Measurements from ENCODE around the gene LCP2.

LCP2 gene

DNA sequence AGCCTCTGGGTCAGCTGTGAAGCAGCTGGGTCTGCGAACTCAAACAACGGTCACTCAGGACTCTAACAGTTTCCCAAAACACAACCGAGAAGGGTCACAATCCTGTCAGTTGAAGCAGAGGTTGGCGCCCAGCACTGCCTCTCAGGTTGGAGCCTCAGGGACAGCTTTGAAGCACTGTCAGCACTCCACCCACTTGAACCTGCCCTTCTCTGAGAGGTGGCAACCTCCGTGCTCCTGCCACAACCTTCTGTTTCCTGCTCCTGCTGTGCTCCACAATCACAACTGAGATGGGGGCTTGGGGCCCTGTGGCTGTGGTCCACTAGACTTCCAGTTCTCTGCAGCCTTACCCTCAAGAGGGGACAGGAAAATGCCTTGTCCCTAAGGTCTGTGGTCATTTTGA is 21.7 kb upstream of the LCP2 start:
- POLR2A ChIA-PET (ENCODE audit: low non-redundant PET): no interaction called here
- TF ChIP-seq, protein P1, sequence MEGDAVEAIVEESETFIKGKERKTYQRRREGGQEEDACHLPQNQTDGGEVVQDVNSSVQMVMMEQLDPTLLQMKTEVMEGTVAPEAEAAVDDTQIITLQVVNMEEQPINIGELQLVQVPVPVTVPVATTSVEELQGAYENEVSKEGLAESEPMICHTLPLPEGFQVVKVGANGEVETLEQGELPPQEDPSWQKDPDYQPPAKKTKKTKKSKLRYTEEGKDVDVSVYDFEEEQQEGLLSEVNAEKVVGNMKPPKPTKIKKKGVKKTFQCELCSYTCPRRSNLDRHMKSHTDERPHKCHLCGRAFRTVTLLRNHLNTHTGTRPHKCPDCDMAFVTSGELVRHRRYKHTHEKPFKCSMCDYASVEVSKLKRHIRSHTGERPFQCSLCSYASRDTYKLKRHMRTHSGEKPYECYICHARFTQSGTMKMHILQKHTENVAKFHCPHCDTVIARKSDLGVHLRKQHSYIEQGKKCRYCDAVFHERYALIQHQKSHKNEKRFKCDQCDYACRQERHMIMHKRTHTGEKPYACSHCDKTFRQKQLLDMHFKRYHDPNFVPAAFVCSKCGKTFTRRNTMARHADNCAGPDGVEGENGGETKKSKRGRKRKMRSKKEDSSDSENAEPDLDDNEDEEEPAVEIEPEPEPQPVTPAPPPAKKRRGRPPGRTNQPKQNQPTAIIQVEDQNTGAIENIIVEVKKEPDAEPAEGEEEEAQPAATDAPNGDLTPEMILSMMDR (conservative IDR thresholded peaks at IDR 0.05; ENCODE audit: low read depth): no peak
- DNase-seq (ENCODE audit: low spot score): no peak
- H3K27ac ChIP-seq: no peak overlapping the region
- CTCF ChIA-PET: no interaction called here

- no peak for DNase-seq (ENCODE audit: low spot score)
- TF ChIP-seq, protein P1 (conservative IDR thresholded peaks at IDR 0.05; ENCODE audit: low read depth): no peak
Measured at GRCh38 chr5:170317499-170317898, 19.9 kb upstream of the LCP2 start.

DNA sequence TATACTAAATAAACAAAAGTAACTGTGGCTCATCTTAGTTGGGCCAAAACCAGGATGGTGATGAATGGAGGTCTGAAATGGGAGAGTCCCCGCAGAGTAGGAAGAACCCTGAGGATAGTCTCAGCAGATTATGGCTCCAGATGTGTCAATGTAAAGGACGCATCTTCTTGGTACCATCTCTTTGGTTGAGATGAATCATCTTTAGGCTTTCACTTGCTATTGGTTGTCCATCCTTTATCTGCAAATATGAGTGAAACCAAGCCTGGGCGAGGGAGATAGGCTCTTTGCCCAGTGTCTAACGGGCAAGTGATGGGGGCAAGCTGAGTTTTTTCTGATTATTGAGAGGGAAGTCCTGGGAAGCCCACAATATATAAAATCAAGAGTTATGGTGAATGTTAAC is 19.4 kb upstream of the LCP2 start:
- TF ChIP-seq, protein P1 (conservative IDR thresholded peaks at IDR 0.05; ENCODE audit: low read depth): no peak
- CTCF ChIA-PET: no interaction called here
- POLR2A ChIA-PET (ENCODE audit: low non-redundant PET): no interaction called here
- no peak overlapping the region for H3K27ac ChIP-seq
- DNase-seq (ENCODE audit: low spot score): no peak

More at GRCh38 chr5:170317499-170317898, 19.9 kb upstream of the LCP2 start:
- ChIA-PET POLR2A (ENCODE audit: low non-redundant PET) (no interaction called here), CTCF (interaction anchor here (0.6 kb wide), 1 partner anchor 337 kb away, joined by 3 read pairs; the partner anchor contains the start of gene INSYN2B)
- H3K27ac ChIP-seq: no peak overlapping the region

- ChIA-PET CTCF (no interaction called here), POLR2A (ENCODE audit: low non-redundant PET) (no interaction called here)
- TF ChIP-seq, protein P1 (conservative IDR thresholded peaks at IDR 0.05; ENCODE audit: low read depth): no peak
- no peak overlapping the region for H3K27ac ChIP-seq
- DNase-seq (ENCODE audit: low spot score): no peak
Measured at GRCh38 chr5:170315154-170315553, 17.6 kb upstream of the LCP2 start.

DNA sequence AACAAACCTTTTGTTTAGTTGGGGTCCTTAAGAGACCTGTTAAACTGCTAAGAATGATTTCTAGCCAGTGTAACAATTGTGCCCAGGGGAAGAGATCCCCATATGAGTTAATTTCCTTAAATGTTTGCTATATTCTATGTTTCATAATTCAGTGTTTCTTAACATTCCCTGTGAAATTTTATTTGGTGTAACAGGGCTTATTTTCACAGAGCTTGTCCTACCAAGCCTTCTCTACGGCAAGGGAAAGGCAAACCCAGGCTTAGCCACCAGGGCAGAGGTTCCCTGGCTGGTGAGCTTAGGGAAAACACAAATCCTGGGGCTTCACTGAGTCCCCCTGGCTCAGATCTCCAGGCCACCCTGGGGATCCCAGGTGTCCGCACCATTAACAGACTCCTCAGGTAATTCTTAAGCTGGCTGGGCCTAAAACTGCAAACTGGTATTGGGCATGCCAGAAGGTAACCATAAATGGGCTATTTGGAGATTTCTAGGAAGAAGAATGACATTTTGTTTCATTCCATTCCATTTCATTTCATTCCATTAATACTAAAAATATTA is 17.0 kb upstream of the LCP2 start:
- CTCF ChIA-PET: no interaction called here

GRCh38 chr5:170313816-170314215 is 16.2 kb upstream of the LCP2 start:
- no peak overlapping the region for H3K27ac ChIP-seq
- TF ChIP-seq, protein P1 (conservative IDR thresholded peaks at IDR 0.05; ENCODE audit: low read depth): no peak
- POLR2A ChIA-PET (ENCODE audit: low non-redundant PET): no interaction called here
- DNase-seq (ENCODE audit: low spot score): no peak
- CTCF ChIA-PET: interaction anchor here (0.7 kb wide), 1 partner anchor 243 kb away, joined by 4 read pairs; no protein-coding TSS in a partner anchor

More for the DNA sequence above, 17.0 kb upstream of the LCP2 start:
- no peak for DNase-seq (ENCODE audit: low spot score)
- TF ChIP-seq, protein P1 (conservative IDR thresholded peaks at IDR 0.05; ENCODE audit: low read depth): no peak
- POLR2A ChIA-PET (ENCODE audit: low non-redundant PET): no interaction called here
- no peak overlapping the region for H3K27ac ChIP-seq

Data from RWPE1 (cell line).